RWPE1 (cell line): ENCODE measurements around the gene SPATA2.

Source experiments
- CTCF ChIA-PET: fragments of 350-600 bp; sonication (Branson Sonifier 250); formaldehyde crosslinking; extraction: SDS; loops from one replicate; lab custom pipeline; 2021; lab: Yijun Ruan, JAX
- POLR2A ChIA-PET: fragments of 400-600 bp; formaldehyde crosslinking; extraction: SDS; loops from one replicate; lab custom pipeline; 2020; ENCODE audit warnings: antibody characterized with exemption; ENCODE audit not compliant: low non-redundant PET; lab: Yijun Ruan, JAX
- DNase-seq: peaks from one replicate; pipeline ENCODE4 v3.0.0; 2012; ENCODE audit warnings: low spot score
- H3K27ac ChIP-seq: fragments of 450-650 bp; 2 replicates; pipeline ENCODE4 v1.5.1; 2017
- CTCF ChIP-seq: fragments of 450-650 bp; conservative IDR thresholded peaks from 2 replicates; pipeline ENCODE4 v1.5.1; 2017; ENCODE audit warnings: low read depth, mild to moderate bottlenecking

Gene SPATA2

DNA sequence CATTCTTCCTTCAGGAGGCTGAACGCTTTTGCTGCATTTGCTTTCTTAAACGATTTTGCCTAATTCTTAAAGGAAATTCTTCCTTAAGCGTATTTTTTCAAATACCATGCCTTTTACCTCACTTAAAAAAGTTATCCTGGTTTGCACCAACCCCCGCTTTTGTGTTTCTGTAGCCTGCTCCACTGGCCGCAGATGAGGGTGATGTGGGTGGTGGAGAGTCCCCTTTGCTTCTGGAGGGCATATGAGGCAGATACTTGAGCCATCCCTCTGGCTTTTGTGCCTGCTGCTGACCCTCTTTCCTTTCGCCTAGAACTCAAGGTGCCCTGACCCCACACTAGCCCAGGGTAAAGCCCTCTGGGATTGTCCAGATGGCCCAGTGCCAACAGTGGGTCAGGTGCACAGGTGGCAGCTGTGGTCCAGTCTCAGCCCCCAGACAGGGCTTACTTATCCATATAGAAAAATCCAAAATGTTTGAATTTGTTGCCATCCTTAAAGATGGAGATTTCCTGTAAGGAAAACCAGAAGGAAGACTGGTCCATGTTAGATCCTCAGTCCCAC, 43.9 kb downstream of the SPATA2 start:
- H3K27ac ChIP-seq: peak overlapping the region; percentile 13
- DNase-seq: no peak
- ChIA-PET CTCF (interaction anchor here (0.5 to 1.8 kb wide), 3 partner anchors 17 to 729 kb away, joined by 4 to 6 read pairs (median 6); no protein-coding TSS in a partner anchor), POLR2A (no interaction called here)
- TF ChIP-seq CTCF: no peak

GRCh38 chr20:49870261-49870660, 45.1 kb downstream of the SPATA2 start:
- POLR2A ChIA-PET: no interaction called here
- no peak overlapping the region for H3K27ac ChIP-seq
- DNase-seq: no peak
- no peak for TF ChIP-seq CTCF
- CTCF ChIA-PET: interaction anchor here (0.6 to 0.7 kb wide), 2 partner anchors 9 to 12 kb away, joined by 4 to 6 read pairs; no protein-coding TSS in a partner anchor

- ChIA-PET CTCF (interaction anchor here (0.6 kb wide), 1 partner anchor 11 kb away, joined by 3 read pairs; no protein-coding TSS in a partner anchor), POLR2A (no interaction called here)
- no peak for TF ChIP-seq CTCF
- no peak overlapping the region for H3K27ac ChIP-seq
- DNase-seq: no peak
These were observed 46.4 kb downstream of the SPATA2 start for GRCh38 chr20:49868964-49869363.

GRCh38 chr20:49868538-49868937, 46.8 kb downstream of the SPATA2 start:
- no peak overlapping the region for H3K27ac ChIP-seq
- CTCF ChIA-PET: interaction anchor here (0.6 to 1.4 kb wide), 2 partner anchors 11 to 20 kb away, joined by 3 to 10 read pairs; no protein-coding TSS in a partner anchor
- TF ChIP-seq CTCF: no peak
- DNase-seq: no peak
- POLR2A ChIA-PET: no interaction called here

GRCh38 chr20:49867453-49868215, 47.7 kb downstream of the SPATA2 start:
- POLR2A ChIA-PET: interaction anchor here (0.5 to 0.6 kb wide), 2 partner anchors 11 to 69 kb away, joined by 3 to 4 read pairs; no protein-coding TSS in a partner anchor
- CTCF ChIA-PET: interaction anchor here (1.2 to 1.4 kb wide), 2 partner anchors 21 to 326 kb away, joined by 3 to 10 read pairs; no protein-coding TSS in a partner anchor
- H3K27ac ChIP-seq: no peak overlapping the region
- no peak for DNase-seq
- no peak for TF ChIP-seq CTCF

DNA sequence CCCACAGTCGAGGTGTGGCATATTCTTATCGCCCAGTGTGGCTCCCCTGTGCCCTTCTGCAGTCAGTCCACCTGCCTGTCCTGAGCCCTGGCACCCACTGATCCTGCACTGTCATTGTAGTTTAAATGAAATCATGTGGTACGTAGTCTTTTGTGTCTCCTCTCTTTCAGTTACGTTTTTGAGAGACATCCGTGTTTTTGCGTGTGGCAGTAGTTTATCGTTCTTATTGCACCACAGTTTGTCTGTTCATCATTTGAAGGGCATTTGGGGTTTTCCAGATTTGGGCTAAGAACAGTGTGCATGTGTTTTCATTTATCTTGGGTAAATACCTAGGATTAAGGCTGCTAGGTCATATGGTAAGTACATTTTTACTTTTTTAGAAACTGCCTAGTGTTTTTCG, 49.3 kb downstream of the SPATA2 start:
- TF ChIP-seq CTCF: no peak
- DNase-seq: no peak
- POLR2A ChIA-PET: no interaction called here
- CTCF ChIA-PET: interaction anchor here (1.0 kb wide), 1 partner anchor 13 kb away, joined by 3 read pairs; no protein-coding TSS in a partner anchor
- no peak overlapping the region for H3K27ac ChIP-seq
